ENCODE measurements around the gene GSTA2. TPM values are rescaled to one million over a fixed set of nuclear protein-coding genes. Genes with fewer than 3 reads are reported as not detected.
"Not testable (repeated sequence)": the region's sequence is repeated elsewhere in the genome, so short reads cannot be mapped to it uniquely, and the experiment has no call there.

GSTA2 gene
- total RNA-seq, 2 experiments from 2014 or later, result not detected

- intact Hi-C loops (cut with micrococcal nuclease), result no loop called here
- POLR2A ChIA-PET, result no interaction called here
- no peak overlapping the region for H3K27ac Mint-ChIP-seq
- H3K4me1 Mint-ChIP-seq (ENCODE audit: low read depth), result no peaks in the 10 kb centered on the region
- H3K9me3 Mint-ChIP-seq, result no peaks in the 10 kb centered on the region
- CTCF ChIA-PET, result no interaction called here
- no peak overlapping the region for H3K4me3 Mint-ChIP-seq
- peaks cover 5% of the 10 kb centered on the region for H3K27me3 Mint-ChIP-seq
- DNase-seq, result no peak
- no peaks in the 10 kb centered on the region for H3K36me3 Mint-ChIP-seq
Observed at GRCh38 chr6:52786249-52786956, 23.1 kb upstream of the GSTA2 start.

GRCh38 chr6:52782696-52783274 lies 19.5 kb upstream of the GSTA2 start:
- H3K9me3 Mint-ChIP-seq; intact Hi-C loops (cut with micrococcal nuclease); POLR2A ChIA-PET; H3K36me3 Mint-ChIP-seq; H3K4me3 Mint-ChIP-seq; CTCF ChIA-PET; H3K4me1 Mint-ChIP-seq (ENCODE audit: low read depth); DNase-seq; H3K27ac Mint-ChIP-seq: not testable (repeated sequence)
- H3K27me3 Mint-ChIP-seq, result peaks cover 16% of the 10 kb centered on the region

GRCh38 chr6:52782209-52782608 lies 18.9 kb upstream of the GSTA2 start:
- H3K27me3 Mint-ChIP-seq, result peaks cover 17% of the 10 kb centered on the region
- POLR2A ChIA-PET; H3K9me3 Mint-ChIP-seq; DNase-seq; H3K36me3 Mint-ChIP-seq; H3K27ac Mint-ChIP-seq; H3K4me3 Mint-ChIP-seq; CTCF ChIA-PET; intact Hi-C loops (cut with micrococcal nuclease); H3K4me1 Mint-ChIP-seq (ENCODE audit: low read depth): not testable (repeated sequence)

- no peak for DNase-seq
- Mint-ChIP-seq H3K27ac (no peak overlapping the region), H3K4me1 (ENCODE audit: low read depth) (no peaks in the 10 kb centered on the region), H3K9me3 (no peaks in the 10 kb centered on the region), H3K36me3 (no peaks in the 10 kb centered on the region), H3K27me3 (peaks cover 22% of the 10 kb centered on the region), H3K4me3 (no peak overlapping the region)
- CTCF ChIA-PET, result no interaction called here
- intact Hi-C loops (cut with micrococcal nuclease), result no loop called here
- POLR2A ChIA-PET, result no interaction called here
Observed at GRCh38 chr6:52779237-52779636, 16.0 kb upstream of the GSTA2 start.

GRCh38 chr6:52776711-52777351 lies 13.6 kb upstream of the GSTA2 start:
- H3K27ac Mint-ChIP-seq; DNase-seq; H3K4me3 Mint-ChIP-seq; H3K9me3 Mint-ChIP-seq; H3K4me1 Mint-ChIP-seq (ENCODE audit: low read depth); POLR2A ChIA-PET; intact Hi-C loops (cut with micrococcal nuclease); CTCF ChIA-PET; H3K36me3 Mint-ChIP-seq: not testable (repeated sequence)
- peaks cover 24% of the 10 kb centered on the region for H3K27me3 Mint-ChIP-seq

- H3K27ac Mint-ChIP-seq; intact Hi-C loops (cut with micrococcal nuclease); H3K9me3 Mint-ChIP-seq; H3K4me3 Mint-ChIP-seq; CTCF ChIA-PET; H3K27me3 Mint-ChIP-seq; H3K4me1 Mint-ChIP-seq (ENCODE audit: low read depth); DNase-seq; POLR2A ChIA-PET; H3K36me3 Mint-ChIP-seq: not testable (repeated sequence)
Observed at GRCh38 chr6:52769399-52769798, 6.1 kb upstream of the GSTA2 start.

- POLR2A ChIA-PET; H3K27me3 Mint-ChIP-seq; H3K4me3 Mint-ChIP-seq; H3K4me1 Mint-ChIP-seq (ENCODE audit: low read depth); CTCF ChIA-PET; intact Hi-C loops (cut with micrococcal nuclease); H3K27ac Mint-ChIP-seq; H3K36me3 Mint-ChIP-seq; H3K9me3 Mint-ChIP-seq; DNase-seq: not testable (repeated sequence)
Observed at GRCh38 chr6:52767658-52768057, 4.4 kb upstream of the GSTA2 start.

- H3K36me3 Mint-ChIP-seq; POLR2A ChIA-PET; intact Hi-C loops (cut with micrococcal nuclease); H3K4me1 Mint-ChIP-seq (ENCODE audit: low read depth); H3K9me3 Mint-ChIP-seq; DNase-seq; CTCF ChIA-PET; H3K4me3 Mint-ChIP-seq; H3K27me3 Mint-ChIP-seq; H3K27ac Mint-ChIP-seq: not testable (repeated sequence)
Observed at GRCh38 chr6:52761673-52762491, 1.4 kb downstream of the GSTA2 start.

- intact Hi-C loops (cut with micrococcal nuclease), result no loop called here
- no peak overlapping the region for H3K27ac Mint-ChIP-seq
- no peaks in the 10 kb centered on the region for H3K36me3 Mint-ChIP-seq
- DNase-seq, result no peak
- H3K4me1 Mint-ChIP-seq (ENCODE audit: low read depth), result no peaks in the 10 kb centered on the region
- POLR2A ChIA-PET, result no interaction called here
- no peak overlapping the region for H3K4me3 Mint-ChIP-seq
- H3K27me3 Mint-ChIP-seq, result peaks cover 10% of the 10 kb centered on the region
- H3K9me3 Mint-ChIP-seq, result no peaks in the 10 kb centered on the region
- CTCF ChIA-PET, result no interaction called here
Observed at GRCh38 chr6:52760105-52760765, 3.0 kb downstream of the GSTA2 start.

- no peaks in the 10 kb centered on the region for H3K4me1 Mint-ChIP-seq (ENCODE audit: low read depth)
- peaks cover 10% of the 10 kb centered on the region for H3K27me3 Mint-ChIP-seq
- no peak overlapping the region for H3K4me3 Mint-ChIP-seq
- intact Hi-C loops (cut with micrococcal nuclease), result no loop called here
- H3K36me3 Mint-ChIP-seq, result no peaks in the 10 kb centered on the region
- ChIA-PET POLR2A (no interaction called here), CTCF (no interaction called here)
- H3K9me3 Mint-ChIP-seq, result no peaks in the 10 kb centered on the region
- no peak for DNase-seq
- H3K27ac Mint-ChIP-seq, result no peak overlapping the region
Observed at GRCh38 chr6:52759085-52759484, 4.2 kb downstream of the GSTA2 start.

- POLR2A ChIA-PET; H3K4me1 Mint-ChIP-seq (ENCODE audit: low read depth); CTCF ChIA-PET; H3K9me3 Mint-ChIP-seq; H3K36me3 Mint-ChIP-seq; intact Hi-C loops (cut with micrococcal nuclease); H3K27ac Mint-ChIP-seq; H3K4me3 Mint-ChIP-seq; DNase-seq: not testable (repeated sequence)
- H3K27me3 Mint-ChIP-seq, result peaks cover 10% of the 10 kb centered on the region
Observed at GRCh38 chr6:52757651-52758338, 5.5 kb downstream of the GSTA2 start.

- POLR2A ChIA-PET, result no interaction called here
- H3K9me3 Mint-ChIP-seq, result peaks cover 6% of the 10 kb centered on the region
- H3K36me3 Mint-ChIP-seq, result no peaks in the 10 kb centered on the region
- intact Hi-C loops (cut with micrococcal nuclease), result no loop called here
- H3K27ac Mint-ChIP-seq, result no peak overlapping the region
- CTCF ChIA-PET, result no interaction called here
- no peaks in the 10 kb centered on the region for H3K4me1 Mint-ChIP-seq (ENCODE audit: low read depth)
- DNase-seq, result no peak
- H3K27me3 Mint-ChIP-seq, result peaks cover 11% of the 10 kb centered on the region
- no peak overlapping the region for H3K4me3 Mint-ChIP-seq
Observed at GRCh38 chr6:52754443-52754842, 8.8 kb downstream of the GSTA2 start.

Measured in activated CD4-positive, alpha-beta memory T cell treated with anti-CD3 and anti-CD28 coated beads for 36 hours (primary cell).